ENCODE data around the gene MTIF3. TPM values are rescaled to one million over a fixed set of nuclear protein-coding genes. Genes with fewer than 3 reads are reported as not detected.

MTIF3 gene
- total RNA-seq, 1 experiment from 2014 or later: 20.7 TPM

DNA sequence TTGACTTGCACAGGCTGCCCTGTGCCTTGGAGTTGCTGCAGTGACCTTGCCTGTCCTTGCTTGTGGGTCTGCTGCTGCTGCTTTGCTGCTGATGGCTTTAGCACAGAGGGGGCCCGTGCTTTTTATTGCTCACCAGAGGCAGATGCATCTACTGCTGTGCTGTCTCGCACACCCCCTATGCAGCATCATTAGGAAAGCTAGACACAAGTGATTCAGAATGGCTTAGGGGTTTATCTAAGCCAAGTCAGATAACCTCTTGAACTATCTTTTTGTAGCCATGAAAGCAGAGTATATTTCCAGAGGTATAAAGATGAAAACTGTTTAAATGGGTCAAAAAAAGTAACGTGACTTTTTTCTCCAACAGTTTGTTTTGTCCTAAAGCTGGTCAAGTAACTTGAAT, 18.2 kb downstream of the MTIF3 start:
- POLR2A ChIA-PET: no interaction called here
- Histone ChIP-seq H3K27me3 (ENCODE audit: control insufficient read depth, insufficient read depth, low read length) (no peaks in the 10 kb centered on the region), H3K4me1 (ENCODE audit: control insufficient read depth, insufficient read depth, low read length) (no peaks in the 10 kb centered on the region), H3K9me3 (ENCODE audit: control insufficient read depth, insufficient read depth, low read depth, low read length) (no peaks in the 10 kb centered on the region), H3K27ac (ENCODE audit: low read length) (no peak overlapping the region), H3K4me3 (ENCODE audit: low read depth in 2 of 2, low read length in 2 of 2) (no peak overlapping the region), H3K36me3 (ENCODE audit: control insufficient read depth, insufficient read depth, low read length) (peaks cover 14% of the 10 kb centered on the region)
- no TSS peak for BruUV-seq (replicated peaks)
- DNase-seq (ENCODE audit: low read depth, low spot score) (no peak), ATAC-seq (no peak)
- no peak for TF ChIP-seq TCF7L2 (IDR thresholded peaks at IDR 0.05; ENCODE audit: low read depth, low read length)
- TF ChIP-seq POLR2AphosphoS5 (IDR thresholded peaks at IDR 0.05; ENCODE audit: low read depth, low read length): no peak
- intact Hi-C loops (cut with micrococcal nuclease; ENCODE audit: unreplicated experiment): no loop called here
- CTCF ChIA-PET: no interaction called here
- in situ Hi-C loops (cut with HindIII; ENCODE audit: low pct_unique_long_range_greater_than_20kb, low sequenced_read_pairs): no loop called here

DNA sequence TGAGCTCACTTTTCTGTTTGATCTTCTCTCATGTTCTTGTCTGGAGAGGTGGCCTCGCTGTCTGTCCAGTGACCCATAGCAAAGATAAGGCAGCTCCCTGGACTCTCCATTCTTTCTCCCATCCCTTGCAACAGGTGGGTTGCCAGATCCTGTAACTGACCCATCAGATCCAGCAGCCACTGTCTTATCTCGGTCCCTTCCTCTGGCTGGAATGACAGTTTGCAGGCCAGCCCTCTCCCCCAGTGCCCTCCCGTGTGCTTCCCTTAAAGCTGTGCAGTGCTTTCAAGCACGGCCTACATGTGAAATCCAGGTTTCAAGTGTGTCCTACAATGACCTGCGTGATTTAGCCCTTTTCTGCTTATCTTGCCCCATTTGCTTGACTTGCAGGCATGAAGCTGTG, 22.2 kb downstream of the MTIF3 start:
- BruUV-seq (replicated peaks): no TSS peak
- CTCF ChIA-PET: no interaction called here

More for the DNA sequence above, 22.2 kb downstream of the MTIF3 start:
- POLR2A ChIA-PET: no interaction called here
- DNase-seq (ENCODE audit: low read depth, low spot score) (no peak), ATAC-seq (no peak)
- intact Hi-C loops (cut with micrococcal nuclease; ENCODE audit: unreplicated experiment) (no loop called here), in situ Hi-C loops (cut with HindIII; ENCODE audit: low pct_unique_long_range_greater_than_20kb, low sequenced_read_pairs) (no loop called here)
- H3K27ac ChIP-seq (ENCODE audit: low read length): no peak overlapping the region
- no peaks in the 10 kb centered on the region for H3K9me3 ChIP-seq (ENCODE audit: control insufficient read depth, insufficient read depth, low read depth, low read length)
- TF ChIP-seq CTCF (IDR thresholded peaks at IDR 0.05) (no peak), POLR2AphosphoS5 (IDR thresholded peaks at IDR 0.05; ENCODE audit: low read depth, low read length) (no peak), TCF7L2 (IDR thresholded peaks at IDR 0.05; ENCODE audit: low read depth, low read length) (no peak), SIN3A (IDR thresholded peaks at IDR 0.05; ENCODE audit: borderline replicate concordance, insufficient read depth, low read depth, low read length) (no peak)
- TF ChIP-seq, protein P1, sequence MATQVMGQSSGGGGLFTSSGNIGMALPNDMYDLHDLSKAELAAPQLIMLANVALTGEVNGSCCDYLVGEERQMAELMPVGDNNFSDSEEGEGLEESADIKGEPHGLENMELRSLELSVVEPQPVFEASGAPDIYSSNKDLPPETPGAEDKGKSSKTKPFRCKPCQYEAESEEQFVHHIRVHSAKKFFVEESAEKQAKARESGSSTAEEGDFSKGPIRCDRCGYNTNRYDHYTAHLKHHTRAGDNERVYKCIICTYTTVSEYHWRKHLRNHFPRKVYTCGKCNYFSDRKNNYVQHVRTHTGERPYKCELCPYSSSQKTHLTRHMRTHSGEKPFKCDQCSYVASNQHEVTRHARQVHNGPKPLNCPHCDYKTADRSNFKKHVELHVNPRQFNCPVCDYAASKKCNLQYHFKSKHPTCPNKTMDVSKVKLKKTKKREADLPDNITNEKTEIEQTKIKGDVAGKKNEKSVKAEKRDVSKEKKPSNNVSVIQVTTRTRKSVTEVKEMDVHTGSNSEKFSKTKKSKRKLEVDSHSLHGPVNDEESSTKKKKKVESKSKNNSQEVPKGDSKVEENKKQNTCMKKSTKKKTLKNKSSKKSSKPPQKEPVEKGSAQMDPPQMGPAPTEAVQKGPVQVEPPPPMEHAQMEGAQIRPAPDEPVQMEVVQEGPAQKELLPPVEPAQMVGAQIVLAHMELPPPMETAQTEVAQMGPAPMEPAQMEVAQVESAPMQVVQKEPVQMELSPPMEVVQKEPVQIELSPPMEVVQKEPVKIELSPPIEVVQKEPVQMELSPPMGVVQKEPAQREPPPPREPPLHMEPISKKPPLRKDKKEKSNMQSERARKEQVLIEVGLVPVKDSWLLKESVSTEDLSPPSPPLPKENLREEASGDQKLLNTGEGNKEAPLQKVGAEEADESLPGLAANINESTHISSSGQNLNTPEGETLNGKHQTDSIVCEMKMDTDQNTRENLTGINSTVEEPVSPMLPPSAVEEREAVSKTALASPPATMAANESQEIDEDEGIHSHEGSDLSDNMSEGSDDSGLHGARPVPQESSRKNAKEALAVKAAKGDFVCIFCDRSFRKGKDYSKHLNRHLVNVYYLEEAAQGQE (IDR thresholded peaks at IDR 0.05; ENCODE audit: insufficient read depth in 1 of 2, low read depth in 2 of 2, low read length in 1 of 2): no peak
- H3K4me1 ChIP-seq (ENCODE audit: control insufficient read depth, insufficient read depth, low read length): peaks cover 11% of the 10 kb centered on the region; the same call in 1 of the 2 replicates
- no peaks in the 10 kb centered on the region for H3K27me3 ChIP-seq (ENCODE audit: control insufficient read depth, insufficient read depth, low read length)
- no peak overlapping the region for H3K4me3 ChIP-seq (ENCODE audit: low read depth in 2 of 2, low read length in 2 of 2)
- peaks cover 8% of the 10 kb centered on the region for H3K36me3 ChIP-seq (ENCODE audit: control insufficient read depth, insufficient read depth, low read length)

All from Panc1 (cell line).